Measurements from ENCODE around the gene ANKHD1.
A peak's percentile ranks its signal among the peaks of the same experiment; 100 is the strongest.

ANKHD1 gene

GRCh38 chr5:140371356-140372151 is 30.1 kb upstream of the ANKHD1 start:
- no peak for DNase-seq (ENCODE audit: low read depth)

- peak; percentile 16 for DNase-seq (ENCODE audit: low read depth)
Observed at GRCh38 chr5:140372971-140373487, 28.6 kb upstream of the ANKHD1 start.

GRCh38 chr5:140381351-140381750 is 20.3 kb upstream of the ANKHD1 start:
- DNase-seq (ENCODE audit: low read depth), result no peak

GRCh38 chr5:140381972-140382371 is 19.7 kb upstream of the ANKHD1 start:
- DNase-seq (ENCODE audit: low read depth), result no peak

DNA sequence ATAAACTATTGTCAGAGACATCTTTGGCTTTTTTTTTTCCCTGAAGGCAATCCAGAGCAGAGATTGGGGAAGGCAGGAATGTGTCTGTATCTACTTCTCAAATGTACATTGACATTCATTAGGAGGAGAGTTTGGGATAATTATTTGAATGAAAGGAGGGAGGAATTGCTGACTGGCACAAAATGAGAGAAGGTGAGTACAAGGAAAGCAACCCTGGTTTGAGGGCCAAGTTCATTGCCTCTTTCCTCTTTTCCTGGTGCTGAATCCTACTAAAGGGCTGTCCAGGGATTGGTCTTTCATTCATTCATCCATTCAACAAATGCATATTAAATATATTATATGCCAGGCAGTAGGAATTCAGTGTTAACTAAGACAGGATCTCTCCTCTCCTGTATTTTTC is 18.8 kb upstream of the ANKHD1 start:
- DNase-seq (ENCODE audit: low read depth), result no peak

GRCh38 chr5:140383300-140383699 is 18.3 kb upstream of the ANKHD1 start:
- DNase-seq (ENCODE audit: low read depth), result no peak

- DNase-seq (ENCODE audit: low read depth), result no peak
Observed at GRCh38 chr5:140388052-140388451, 13.6 kb upstream of the ANKHD1 start.

- DNase-seq (ENCODE audit: low read depth), result no peak
Observed at GRCh38 chr5:140391312-140391711, 10.3 kb upstream of the ANKHD1 start.

DNA sequence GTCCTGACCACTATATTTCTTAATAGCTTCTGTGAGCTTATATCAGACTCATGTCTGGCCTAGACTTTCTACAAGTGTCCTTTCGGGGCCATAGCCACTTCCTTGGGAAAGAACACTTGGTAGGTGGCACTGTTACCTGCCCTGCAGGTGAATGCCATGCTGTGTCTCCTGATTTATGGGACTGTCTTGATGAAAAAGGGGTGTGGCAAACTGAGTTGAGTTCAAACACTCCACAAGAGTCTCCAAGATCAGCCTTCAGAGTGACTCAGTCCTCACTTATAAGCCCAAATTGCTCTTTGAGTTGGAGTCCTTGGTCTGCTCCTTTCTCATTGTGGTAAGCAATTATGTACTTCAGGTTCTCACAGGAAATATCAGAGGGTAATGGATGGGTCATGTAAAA is 9.9 kb upstream of the ANKHD1 start:
- no peak for DNase-seq (ENCODE audit: low read depth)

DNA sequence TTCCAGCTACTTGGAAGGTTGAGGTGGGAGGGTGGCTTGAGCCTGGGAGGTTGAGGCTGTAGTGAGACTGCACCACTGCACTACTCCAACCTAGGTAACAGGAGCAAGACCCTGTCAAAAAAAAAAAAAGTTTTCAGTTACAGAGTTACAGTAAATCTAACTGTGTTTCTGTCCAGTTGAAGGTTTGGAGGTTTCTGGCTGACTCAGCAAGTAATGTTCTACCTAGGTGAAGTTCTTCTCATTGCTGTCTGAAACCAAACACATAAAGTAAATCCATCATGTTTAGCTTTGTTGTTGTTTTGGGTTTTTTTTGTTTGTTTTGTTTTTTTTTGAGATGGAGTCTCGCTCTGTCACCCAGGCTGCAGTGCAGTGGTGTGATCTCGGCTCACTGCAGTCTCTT is 7.9 kb upstream of the ANKHD1 start:
- no peak for DNase-seq (ENCODE audit: low read depth)

- no peak for DNase-seq (ENCODE audit: low read depth)
Observed at GRCh38 chr5:140398379-140398811, 3.2 kb upstream of the ANKHD1 start.

DNA sequence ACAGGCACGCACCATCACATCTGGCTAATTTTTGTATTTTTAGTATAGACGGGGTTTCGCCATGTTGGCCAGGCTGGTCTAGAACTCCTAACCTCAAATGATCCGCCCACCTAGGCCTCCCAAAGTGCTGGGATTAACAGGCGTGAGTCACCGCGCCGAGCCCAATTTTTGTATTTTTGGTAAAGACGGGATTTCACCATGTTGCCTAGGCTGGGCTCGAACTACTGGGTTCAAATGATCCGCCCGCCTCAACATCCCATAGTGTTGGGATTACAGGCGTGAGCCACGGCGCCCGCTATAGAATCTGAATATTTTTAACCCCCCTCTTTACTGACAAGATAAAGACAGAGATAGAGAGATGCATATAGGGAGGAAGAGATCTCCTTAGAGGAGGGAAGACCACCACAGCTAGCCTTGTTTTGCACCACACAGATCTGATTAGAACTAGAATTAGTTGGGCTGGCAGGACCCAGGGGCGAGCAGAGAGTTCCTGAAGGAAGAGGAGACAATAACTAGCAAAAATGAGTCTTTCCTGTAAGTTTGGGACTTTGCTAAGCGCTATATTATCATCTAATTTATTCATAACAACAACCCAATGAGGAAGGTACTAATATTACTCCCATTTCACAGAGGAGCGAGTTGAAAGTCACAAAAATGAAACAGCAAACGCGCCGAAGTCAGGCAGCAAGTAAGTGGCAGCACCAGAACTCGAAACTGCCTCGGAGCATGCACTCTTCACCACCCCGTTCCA is 1.5 kb upstream of the ANKHD1 start:
- no peak for DNase-seq (ENCODE audit: low read depth)

GRCh38 chr5:140400730-140401361 is 787 bp upstream of the ANKHD1 start:
- peak; percentile 64 for DNase-seq (ENCODE audit: low read depth)

- DNase-seq (ENCODE audit: low read depth), result peak; percentile 7
Observed at GRCh38 chr5:140402258-140403074, 833 bp downstream of the ANKHD1 start.

GRCh38 chr5:140403613-140404012 is 2.0 kb downstream of the ANKHD1 start:
- DNase-seq (ENCODE audit: low read depth), result no peak

- DNase-seq (ENCODE audit: low read depth), result no peak
Observed at GRCh38 chr5:140408750-140409241, 7.2 kb downstream of the ANKHD1 start.

GRCh38 chr5:140413230-140413629 is 11.6 kb downstream of the ANKHD1 start:
- DNase-seq (ENCODE audit: low read depth), result no peak

DNA sequence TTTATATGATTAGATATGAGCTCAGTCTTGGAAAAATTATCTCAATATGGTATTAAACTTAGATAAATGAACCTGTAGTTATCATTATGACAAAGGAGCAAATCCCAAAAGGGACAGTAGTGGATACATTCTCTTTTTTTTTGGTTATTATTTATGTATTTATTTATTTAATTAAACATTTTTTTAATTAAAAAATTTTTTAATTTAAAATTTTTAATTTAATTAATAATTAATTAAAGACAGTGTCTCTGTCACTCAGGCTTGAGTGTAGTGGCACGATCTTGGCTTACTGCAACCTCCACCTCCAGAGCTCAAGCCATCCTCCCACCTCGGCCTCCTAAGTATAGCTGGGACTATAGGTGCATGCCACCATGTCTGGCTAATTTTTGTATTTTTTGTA is 15.6 kb downstream of the ANKHD1 start:
- DNase-seq (ENCODE audit: low read depth), result no peak

DNA sequence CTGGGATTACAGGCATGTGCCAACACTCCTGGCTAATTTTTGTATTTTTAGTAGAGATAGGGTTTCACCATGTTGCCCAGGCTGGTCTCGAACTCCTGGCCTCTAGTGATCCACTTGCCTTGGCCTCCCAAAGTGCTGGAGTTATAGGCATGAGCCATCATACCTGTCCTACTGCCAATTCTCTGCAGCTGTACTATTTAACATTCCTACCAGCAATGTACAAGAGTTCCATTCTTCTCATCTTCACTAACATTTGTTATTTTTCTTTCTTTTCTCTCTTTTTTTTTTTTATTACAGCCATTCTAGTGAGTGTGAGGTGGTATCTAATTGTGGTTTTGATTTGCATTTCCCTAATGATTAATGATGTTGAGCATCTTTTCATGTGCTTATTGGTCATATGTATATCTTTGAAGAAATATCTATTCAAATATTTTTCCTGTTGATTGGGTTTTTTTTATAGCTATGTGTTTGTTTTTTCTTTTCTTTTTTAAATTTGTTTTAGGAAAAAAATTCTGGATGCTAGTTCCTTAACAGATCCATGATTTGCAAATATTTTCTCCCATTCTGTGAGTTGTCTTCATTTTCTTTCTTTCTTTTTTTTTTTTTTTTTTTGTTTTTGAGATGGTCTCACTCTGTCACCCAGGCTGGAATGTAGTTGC is 17.4 kb downstream of the ANKHD1 start:
- DNase-seq (ENCODE audit: low read depth), result no peak

DNA sequence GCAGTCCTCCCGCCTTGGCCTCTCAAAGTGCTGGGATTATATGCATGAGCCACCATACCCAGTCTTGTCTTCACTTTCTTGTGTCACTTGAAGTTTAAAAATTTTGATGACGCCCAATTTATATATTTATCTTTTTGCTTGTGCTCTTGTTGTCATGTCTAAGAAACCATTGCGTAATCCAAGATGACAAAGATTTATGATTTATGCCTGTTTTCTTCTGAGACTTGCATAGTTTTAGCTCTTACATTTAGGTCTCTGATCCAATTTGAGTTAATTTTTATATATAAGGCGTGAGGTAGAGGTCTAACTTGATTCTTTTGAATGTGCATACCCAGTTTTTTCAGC is 18.6 kb downstream of the ANKHD1 start:
- DNase-seq (ENCODE audit: low read depth), result no peak

DNA sequence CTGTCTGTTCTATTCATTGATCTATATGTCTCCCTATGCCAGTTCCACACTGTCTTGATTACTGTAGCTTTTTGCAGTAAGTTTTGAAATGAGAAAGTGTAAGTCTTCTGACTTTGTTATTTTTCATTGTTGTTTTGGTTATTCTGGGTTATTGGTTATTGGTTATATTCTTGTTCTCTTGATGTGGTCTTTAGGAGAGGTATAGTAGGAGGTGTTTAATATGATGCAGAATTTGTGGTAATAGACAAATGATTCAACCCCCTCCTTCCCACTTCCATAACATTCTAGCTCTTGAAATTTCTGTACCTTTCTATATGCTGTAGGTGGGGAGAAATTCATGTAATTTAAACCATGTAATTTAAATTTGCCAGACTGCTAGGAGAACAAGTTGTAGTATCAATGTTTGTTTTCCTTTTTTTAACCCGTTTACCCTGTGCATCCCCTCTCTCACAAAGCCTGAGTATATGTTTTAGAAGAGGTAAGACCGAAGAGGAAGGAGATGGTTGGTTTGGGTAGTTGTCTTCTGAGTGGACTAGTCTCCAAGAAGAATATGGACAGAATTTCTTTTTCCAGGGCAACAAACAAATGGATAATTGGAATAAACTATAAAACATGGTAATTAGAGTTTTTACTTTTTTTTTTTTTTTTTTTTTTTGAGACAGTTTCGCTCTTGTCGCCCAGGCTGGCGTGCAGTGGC is 19.2 kb downstream of the ANKHD1 start:
- no peak for DNase-seq (ENCODE audit: low read depth)

Measured in stimulated activated CD8-positive, alpha-beta memory T cell treated with anti-CD3 and anti-CD28 coated beads, Interleukin-12 subunit alpha, Interleukin-12 subunit beta, amount 100 ng/mL, for 1 hour (primary cell).